Neural crest cell (in vitro differentiated cells): ENCODE results near the gene SHROOM2. TPM values are rescaled to one million over a fixed set of nuclear protein-coding genes. Genes with fewer than 3 reads are reported as not detected.
A peak's percentile ranks its signal among the peaks of the same experiment; 100 is the strongest.

Experiments
- DNase-seq: peaks from one replicate; pipeline ENCODE4 v3.0.0; 2021; ENCODE audit warnings: low read depth, mixed read lengths, low spot score
- H3K27ac Mint-ChIP-seq: one replicate; pipeline ENCODE4 v1.8.0; 2021; ENCODE audit warnings: mild to moderate bottlenecking, mixed read lengths; ENCODE audit not compliant: unreplicated experiment
- H3K27me3 Mint-ChIP-seq: 2 replicates; pipeline ENCODE4 v1.8.0; 2021; ENCODE audit warnings: low read depth, mild to moderate bottlenecking, mixed read lengths
- H3K36me3 Mint-ChIP-seq: 2 replicates; pipeline ENCODE4 v1.8.0; 2021; ENCODE audit warnings: low read depth, mild to moderate bottlenecking, mixed read lengths
- H3K4me1 Mint-ChIP-seq: 2 replicates; pipeline ENCODE4 v1.8.0; 2021; ENCODE audit warnings: mixed read lengths
- H3K4me3 Mint-ChIP-seq: one replicate; pipeline ENCODE4 v1.8.0; 2021; ENCODE audit warnings: mild to moderate bottlenecking, mixed read lengths
- H3K9me3 Mint-ChIP-seq: 2 replicates; pipeline ENCODE4 v1.8.0; 2021; ENCODE audit warnings: mixed read lengths
- total RNA-seq: library from RNA; stranded (reverse); gene quantifications from 2 replicates; pipeline ENCODE4 v1.2.1, GENCODE V29; 2021
- TF ChIP-seq, protein P1 (sequence below): fragments of 200-600 bp; sonication (generic); conservative IDR thresholded peaks from 2 replicates; pipeline ENCODE4 v1.5.0; 2021; ENCODE audit warnings: antibody characterized with exemption, mild to moderate bottlenecking

Gene SHROOM2
- total RNA-seq, 1 donor from 2014 or later: 11.1 TPM

DNA sequence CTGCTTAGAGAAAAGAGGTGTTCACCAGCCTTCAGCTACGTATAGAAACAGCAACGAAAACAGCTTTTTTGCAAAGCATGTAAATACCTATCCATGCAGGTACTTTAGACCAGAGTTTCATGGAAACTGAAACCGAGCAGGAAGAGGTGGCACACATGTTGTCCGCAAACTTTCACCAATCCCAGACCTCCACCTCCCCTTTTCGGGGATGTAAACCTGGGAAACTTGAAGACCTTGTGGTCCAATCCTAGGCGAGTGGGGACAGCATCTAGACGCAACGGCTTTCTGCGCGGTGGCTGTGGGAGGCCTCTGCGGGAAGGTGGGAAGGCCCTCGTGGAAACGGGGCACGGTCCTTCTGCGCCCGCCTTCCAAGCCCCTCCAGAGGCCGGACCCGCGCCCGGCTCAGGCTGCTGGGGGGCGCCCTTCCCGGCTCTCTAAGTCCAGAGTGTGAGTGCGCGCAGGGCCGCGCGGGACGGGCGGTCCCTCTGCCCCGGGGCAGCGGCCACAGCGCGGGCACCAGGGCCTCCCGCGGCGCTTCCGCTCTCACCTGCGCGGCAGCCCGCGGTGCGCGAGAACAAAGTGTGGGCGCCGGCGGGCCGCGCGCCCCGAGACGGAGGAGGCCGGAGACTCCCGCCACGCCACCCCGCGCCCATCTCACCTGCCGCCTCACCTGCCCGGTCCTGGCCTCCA, 830 bp upstream of the SHROOM2 start:
- Mint-ChIP-seq H3K36me3 (peaks cover 2% of the 10 kb centered on the region), H3K27ac (no peak overlapping the region), H3K4me1 (peaks cover 20% of the 10 kb centered on the region), H3K27me3 (peaks cover 42% of the 10 kb centered on the region), H3K4me3 (peak overlapping the region; percentile 82), H3K9me3 (peaks cover 5% of the 10 kb centered on the region)
- TF ChIP-seq, protein P1, sequence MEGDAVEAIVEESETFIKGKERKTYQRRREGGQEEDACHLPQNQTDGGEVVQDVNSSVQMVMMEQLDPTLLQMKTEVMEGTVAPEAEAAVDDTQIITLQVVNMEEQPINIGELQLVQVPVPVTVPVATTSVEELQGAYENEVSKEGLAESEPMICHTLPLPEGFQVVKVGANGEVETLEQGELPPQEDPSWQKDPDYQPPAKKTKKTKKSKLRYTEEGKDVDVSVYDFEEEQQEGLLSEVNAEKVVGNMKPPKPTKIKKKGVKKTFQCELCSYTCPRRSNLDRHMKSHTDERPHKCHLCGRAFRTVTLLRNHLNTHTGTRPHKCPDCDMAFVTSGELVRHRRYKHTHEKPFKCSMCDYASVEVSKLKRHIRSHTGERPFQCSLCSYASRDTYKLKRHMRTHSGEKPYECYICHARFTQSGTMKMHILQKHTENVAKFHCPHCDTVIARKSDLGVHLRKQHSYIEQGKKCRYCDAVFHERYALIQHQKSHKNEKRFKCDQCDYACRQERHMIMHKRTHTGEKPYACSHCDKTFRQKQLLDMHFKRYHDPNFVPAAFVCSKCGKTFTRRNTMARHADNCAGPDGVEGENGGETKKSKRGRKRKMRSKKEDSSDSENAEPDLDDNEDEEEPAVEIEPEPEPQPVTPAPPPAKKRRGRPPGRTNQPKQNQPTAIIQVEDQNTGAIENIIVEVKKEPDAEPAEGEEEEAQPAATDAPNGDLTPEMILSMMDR: no peak
- DNase-seq: no peak

DNA sequence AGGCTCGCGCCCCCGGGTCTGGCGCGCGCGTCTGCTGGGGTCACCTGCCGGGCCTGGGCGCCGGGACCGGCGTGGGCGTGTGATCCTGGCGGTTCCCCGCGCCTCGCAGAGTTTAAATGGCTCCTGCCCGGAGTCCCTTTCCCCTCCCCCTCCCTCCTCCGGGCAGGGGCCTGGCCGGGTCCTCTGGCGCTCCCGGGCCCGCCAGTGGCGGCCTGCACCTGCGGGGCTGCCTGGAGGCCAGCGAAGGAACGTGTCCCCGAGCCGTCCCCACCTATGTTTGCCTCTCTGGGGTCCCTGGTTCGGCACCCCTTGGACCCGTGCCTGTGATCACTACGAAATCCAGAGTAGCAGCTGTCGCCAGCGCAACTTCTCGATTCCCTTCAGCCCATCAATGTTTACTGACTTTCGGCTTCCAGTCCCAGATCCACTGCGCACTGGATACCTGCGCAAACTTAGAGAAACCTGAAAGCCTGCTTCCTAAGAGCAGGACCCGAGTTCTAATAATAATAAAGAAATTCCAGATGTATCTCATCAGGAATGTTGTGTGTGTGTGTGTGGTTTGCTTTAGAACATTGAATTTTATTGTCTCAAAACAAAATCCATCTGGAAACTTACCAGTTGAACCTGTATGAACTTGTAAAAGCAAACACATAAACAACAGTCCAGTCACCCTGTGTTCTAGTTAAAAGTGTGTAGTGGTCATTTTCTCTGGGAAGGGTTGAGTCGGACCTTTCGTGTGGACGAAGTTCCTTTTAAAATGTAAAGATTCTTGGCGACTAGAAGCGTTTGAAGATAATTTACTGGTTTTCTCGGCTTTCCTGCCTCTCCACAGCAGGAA, 788 bp downstream of the SHROOM2 start:
- no peak for DNase-seq
- Mint-ChIP-seq H3K9me3 (peaks cover 5% of the 10 kb centered on the region), H3K27me3 (peaks cover 46% of the 10 kb centered on the region), H3K4me1 (peaks cover 20% of the 10 kb centered on the region), H3K36me3 (peaks cover 2% of the 10 kb centered on the region), H3K4me3 (peak overlapping the region; percentile 87), H3K27ac (no peak overlapping the region)
- TF ChIP-seq, protein P1: no peak

DNA sequence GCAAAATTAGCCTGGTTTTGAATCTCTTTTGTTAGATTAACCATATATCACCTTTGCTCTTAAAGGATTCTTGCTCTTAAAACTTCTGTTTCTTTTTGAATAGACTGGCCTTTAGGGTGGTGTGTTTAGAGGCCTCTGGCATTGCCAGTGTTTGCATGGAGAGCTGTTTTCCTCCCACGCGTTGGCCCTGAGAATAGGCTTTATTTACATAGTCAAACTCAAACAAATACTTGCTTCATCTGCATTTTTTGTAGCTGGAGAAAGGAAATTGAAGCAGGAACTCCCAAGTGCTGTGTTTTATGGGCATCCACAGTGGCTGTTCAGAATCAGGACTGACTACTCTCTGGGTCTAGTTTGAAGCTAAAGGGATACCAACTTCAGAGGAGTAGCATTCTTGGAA, 2.7 kb downstream of the SHROOM2 start:
- TF ChIP-seq, protein P1: no peak
- Mint-ChIP-seq H3K9me3 (no peaks in the 10 kb centered on the region), H3K27me3 (peaks cover 41% of the 10 kb centered on the region), H3K4me1 (peaks cover 20% of the 10 kb centered on the region), H3K4me3 (peak overlapping the region; percentile 77), H3K36me3 (peaks cover 2% of the 10 kb centered on the region), H3K27ac (no peak overlapping the region)
- DNase-seq: no peak

DNA sequence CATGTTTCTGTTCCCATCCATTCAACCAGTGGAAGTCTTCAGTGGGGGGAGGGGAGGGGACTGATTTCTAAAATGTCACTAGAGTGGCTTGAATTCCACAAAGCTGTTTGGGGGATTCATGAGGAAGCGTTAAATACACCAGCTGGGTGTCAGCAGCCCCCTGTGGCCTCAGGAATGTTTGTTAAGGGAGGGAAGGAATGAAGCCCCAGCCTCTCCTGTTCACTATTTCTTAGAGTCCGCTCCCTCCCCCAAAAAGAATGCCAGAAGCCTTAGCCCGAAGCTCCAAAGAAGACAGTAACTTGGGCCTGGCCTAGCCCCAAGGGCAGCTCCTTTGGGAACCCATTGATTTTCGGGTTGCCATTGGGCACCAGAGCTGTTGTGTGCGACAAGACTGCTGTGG, 3.3 kb downstream of the SHROOM2 start:
- TF ChIP-seq, protein P1: no peak
- H3K27ac Mint-ChIP-seq: no peak overlapping the region
- H3K4me3 Mint-ChIP-seq: no peak overlapping the region
- peaks cover 37% of the 10 kb centered on the region for H3K27me3 Mint-ChIP-seq
- DNase-seq: no peak
- H3K9me3 Mint-ChIP-seq: no peaks in the 10 kb centered on the region
- peaks cover 20% of the 10 kb centered on the region for H3K4me1 Mint-ChIP-seq
- no peaks in the 10 kb centered on the region for H3K36me3 Mint-ChIP-seq

DNA sequence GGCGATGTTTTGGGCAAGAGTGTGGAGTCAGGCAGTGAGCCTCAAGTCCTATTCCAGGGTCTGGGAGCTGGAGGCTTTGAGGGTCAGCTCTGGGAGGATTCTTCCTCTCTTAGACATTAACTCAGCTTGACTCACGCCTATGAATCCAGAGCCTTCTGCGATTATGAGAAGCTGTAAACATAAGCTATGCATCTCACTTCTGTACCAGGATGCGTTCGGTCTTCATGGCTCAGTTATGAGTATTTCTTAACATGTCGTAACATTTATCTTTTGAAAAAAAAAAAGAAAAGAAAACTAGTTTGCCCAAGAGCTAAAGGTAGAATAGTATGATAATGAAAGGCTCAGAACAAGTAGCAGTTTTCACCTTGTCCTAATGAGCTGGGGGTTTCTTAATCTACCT, 4.6 kb downstream of the SHROOM2 start:
- H3K9me3 Mint-ChIP-seq: no peaks in the 10 kb centered on the region
- peaks cover 37% of the 10 kb centered on the region for H3K27me3 Mint-ChIP-seq
- H3K27ac Mint-ChIP-seq: no peak overlapping the region
- TF ChIP-seq, protein P1: no peak
- peaks cover 6% of the 10 kb centered on the region for H3K36me3 Mint-ChIP-seq
- no peak overlapping the region for H3K4me3 Mint-ChIP-seq
- no peak for DNase-seq
- peaks cover 20% of the 10 kb centered on the region for H3K4me1 Mint-ChIP-seq
